NCI-H2196 (cell line): ENCODE results near the gene ITCH.
A peak's percentile ranks its signal among the peaks of the same experiment; 100 is the strongest.
"Not testable (repeated sequence)": the region's sequence is repeated elsewhere in the genome, so short reads cannot be mapped to it uniquely, and the experiment has no call there.

Experiments
- DNase-seq: peaks from one replicate; lab custom pipeline; 2025; ENCODE audit not compliant: unreplicated experiment; lab: John Stamatoyannopoulos, UW

ITCH gene

GRCh38 chr20:34449674-34450592 lies 86.9 kb downstream of the ITCH start:
- no peak for DNase-seq

- DNase-seq, result no peak
Measured at GRCh38 chr20:34452281-34452982, 89.4 kb downstream of the ITCH start.

- no peak for DNase-seq
Measured at GRCh38 chr20:34458631-34459030, 95.6 kb downstream of the ITCH start.

DNA sequence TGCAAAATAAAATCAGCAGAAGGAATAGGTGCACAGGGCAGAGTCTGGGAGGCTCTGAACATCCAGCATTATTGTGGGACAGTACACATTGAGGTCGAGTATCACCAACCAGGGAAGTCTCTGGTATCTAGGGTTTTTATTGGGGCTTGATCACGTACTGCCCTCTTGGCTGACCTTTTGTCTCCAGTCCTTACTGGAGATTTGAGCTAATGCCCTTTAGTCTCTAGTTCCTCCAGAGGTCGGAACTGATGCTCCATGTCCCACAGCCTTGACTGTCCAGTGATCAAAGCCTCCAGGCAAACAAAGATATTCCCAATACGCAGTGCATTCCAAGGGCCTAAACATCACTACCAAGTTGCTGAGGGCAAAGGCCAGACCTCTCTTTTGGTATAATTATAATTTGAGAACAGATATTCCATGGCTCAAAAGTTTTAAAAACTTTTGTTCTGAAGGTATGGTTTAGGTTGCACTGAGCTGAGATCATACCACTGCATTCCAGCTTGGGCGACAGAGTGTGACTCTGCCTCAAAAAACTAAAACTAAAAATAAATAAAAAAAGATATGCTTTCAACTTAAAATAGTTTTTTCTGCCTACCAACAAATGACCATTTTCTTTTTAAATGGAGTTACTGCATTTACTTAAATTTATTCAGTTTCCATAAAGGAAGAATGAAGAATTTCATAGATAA lies 96.3 kb downstream of the ITCH start:
- no peak for DNase-seq

DNA sequence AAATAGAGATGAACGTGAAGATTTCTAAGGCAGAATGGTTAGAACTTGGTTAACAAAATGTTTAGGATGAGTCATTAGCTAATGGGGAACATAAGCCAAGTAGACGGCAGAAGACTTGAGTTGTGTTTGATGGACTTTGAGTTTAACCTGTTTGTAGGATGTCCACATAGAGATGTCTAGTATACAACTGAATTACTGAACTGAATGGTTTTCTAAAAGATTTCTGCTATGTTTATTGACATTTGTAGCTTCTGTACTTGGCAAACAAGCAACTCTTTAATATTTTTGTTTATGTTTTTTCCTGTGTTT lies 98.7 kb downstream of the ITCH start:
- no peak for DNase-seq

- no peak for DNase-seq
Measured at GRCh38 chr20:34468951-34469350, 105.9 kb downstream of the ITCH start.

DNA sequence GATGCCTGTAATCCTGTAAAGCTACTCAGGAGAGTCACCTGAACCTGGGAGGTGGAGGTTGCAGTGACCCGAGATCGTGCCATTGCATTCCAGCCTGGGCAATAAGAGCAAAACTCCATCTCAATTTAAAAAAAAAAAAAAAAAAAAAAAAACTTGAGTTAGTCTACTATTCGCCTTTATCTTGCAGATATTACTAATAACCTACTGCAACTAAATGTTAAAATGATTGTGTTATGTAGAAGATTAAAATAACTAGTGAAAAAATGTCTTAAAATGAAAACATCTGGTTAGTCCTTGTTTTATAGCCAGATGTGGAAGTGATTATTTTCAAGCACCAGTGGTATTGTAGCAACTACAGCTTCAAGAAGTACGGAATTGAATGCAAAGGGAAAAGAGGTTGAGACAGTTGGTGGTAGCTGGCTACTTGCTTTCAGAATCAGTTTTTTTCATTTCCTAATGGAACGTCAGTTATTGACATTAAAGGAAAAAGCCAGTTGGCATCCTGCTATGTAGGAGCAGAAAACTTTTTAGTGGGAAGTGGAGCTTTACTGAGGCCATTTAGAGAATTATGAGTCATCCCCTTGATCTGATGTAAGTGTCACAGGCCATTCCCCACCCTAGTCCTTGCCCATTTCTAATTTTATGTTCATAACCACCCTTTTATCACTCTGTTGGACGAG lies 109.3 kb downstream of the ITCH start:
- DNase-seq, result no peak

- DNase-seq, result peak; percentile 43
Measured at GRCh38 chr20:34473262-34473883, 110.3 kb downstream of the ITCH start.

DNA sequence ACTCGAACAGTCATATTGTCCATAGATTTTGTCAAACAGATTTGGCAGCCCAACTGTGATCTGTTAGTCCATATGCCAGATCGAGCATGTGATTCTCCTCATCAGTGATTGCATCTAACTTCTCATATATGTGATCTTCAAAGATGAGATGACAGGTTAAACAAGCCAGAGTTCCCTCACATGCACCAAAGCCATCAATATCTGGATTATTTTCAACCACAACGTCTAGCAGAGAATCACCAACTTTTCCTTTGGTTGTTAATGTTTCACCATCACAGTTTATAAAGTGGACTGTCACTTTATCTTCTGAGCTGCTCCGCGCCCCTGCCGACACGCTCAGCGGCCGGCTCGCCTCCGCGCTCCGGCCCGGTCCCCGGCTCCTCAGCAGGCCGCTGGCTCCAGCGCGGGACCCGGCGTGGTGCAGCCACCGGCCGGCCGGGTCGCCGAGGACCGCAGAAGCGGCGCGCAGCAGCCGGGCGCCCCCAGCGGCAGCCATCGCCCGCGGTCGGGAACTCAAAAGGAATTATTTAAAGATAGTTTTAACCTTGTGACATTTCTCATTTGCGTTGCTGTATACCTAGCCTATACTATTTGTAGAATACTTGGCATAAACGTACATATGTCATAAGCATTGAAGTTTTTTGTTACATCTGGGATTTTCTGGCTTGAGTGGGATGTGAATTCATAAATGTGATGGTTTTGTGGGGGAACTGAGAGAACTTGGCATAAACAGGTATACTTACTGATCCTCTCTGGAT lies 113.1 kb downstream of the ITCH start:
- no peak for DNase-seq

DNA sequence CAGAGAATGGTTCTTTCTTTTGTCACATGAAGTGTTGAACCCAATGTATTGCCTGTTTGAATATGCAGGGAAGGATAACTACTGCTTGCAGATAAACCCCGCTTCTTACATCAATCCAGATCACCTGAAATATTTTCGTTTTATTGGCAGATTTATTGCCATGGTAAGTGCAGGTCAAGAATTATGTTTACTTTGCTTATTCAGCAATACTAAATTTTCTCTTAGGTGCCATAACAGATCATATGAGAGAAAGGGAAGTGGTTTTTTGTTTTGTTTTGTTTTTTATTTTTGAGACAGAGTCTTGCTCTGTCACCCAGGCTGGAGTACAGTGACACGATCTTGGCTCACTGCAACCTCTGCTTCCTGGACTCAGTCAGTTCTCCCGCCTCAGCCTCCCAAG lies 116.6 kb downstream of the ITCH start:
- DNase-seq, result no peak

DNA sequence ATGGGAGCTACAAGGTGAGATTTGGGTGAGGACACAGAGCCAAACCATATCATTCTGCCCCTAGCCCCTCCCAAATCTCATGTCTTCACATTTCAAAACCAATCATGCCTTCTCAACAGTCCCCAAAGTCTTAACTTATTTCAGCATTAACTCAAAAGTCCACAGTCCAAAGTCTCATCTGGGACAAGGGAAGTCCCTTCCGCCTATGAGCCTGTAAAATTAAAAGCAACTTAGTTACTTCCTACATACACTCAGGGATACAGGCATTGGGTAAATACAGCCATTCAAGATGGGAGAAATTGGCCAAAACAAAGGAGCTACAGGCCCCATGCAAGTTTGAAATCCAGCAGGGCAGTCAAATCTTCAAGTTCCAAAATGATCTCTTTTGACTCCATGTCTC lies 119.1 kb downstream of the ITCH start:
- not testable (repeated sequence) for DNase-seq

DNA sequence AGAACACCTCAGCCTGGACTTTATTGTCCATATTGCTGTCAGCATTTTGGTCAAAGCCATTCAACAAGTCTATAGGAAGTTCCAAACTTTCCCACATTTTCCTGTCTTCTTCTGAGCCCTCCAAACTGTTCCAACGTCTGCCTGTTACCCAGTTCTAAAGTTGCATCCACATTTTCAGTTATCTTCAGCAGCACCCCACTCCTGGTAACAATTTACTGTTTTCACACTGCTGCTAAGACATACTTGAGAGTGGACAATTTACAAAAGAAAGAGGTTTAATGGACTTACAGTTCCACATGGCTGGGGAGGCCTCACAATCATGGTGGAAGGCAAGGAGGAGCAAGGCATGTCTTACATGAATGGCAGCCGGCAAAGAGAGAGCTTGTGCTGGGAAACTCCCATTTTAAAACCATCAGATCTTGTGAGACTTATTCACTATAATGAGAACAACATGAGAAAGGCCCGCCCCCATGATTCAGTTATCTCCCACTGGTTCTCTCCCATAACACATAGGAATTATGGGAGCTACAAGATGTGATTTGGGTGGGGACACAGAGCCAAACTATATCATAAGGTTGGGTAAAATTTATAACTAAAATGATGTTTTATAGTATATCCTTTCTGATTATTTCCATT lies 120.6 kb downstream of the ITCH start:
- not testable (repeated sequence) for DNase-seq

DNA sequence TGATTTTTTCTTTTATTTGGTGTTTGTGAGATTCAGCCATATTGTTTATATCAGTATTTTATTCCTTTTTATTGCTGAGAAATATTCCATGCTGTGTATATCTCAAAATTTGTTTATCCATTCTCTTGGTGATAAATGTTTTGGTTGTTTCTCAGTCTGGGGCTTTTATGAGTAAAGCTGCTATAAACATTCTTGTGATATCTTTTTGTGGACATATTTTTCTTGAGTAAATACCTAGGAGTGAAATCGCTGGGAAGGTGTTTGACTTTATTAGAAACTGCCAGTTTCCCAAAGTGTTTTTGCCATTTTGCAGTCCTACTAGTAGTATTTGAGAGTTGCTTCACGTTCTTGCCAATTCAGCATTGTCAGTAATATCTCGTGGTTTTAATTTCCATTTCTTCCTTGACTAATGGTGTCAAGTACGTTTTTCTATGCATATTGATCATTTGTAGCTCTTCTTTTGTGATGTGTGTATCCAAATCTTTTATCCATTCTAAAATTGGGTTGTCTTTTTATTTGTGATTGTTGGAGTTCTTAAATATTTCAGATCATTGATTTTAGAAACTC lies 122.1 kb downstream of the ITCH start:
- DNase-seq, result no peak

- no peak for DNase-seq
Measured at GRCh38 chr20:34491226-34491931, 128.3 kb downstream of the ITCH start.

DNA sequence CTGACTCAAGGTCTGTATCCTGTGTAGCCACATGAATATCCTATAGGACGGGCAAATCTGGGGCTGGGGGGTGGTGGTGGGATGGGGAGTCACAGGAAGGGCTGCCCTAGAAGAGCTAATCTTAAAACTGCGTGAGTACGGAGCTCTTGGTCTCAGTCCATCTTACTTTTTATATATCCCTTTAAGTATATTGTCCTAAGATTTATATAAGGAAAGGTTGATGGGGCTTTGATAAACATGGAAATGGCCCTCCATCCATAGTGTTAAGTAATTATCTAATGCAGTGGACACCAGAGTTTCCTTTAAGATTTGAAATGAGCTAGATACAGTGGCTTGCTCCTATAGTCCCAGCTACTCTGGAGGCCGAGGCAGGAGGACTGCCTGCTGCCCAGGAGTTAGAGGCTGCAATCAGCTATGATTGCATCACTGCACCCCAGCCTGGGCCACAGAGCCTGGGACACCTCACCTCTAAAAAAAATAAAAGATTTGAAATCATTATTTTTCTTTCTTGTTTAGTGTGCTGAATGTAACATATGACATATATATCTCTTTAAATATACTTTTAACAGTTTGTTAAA lies 128.9 kb downstream of the ITCH start:
- DNase-seq, result no peak

GRCh38 chr20:34493646-34494045 lies 130.6 kb downstream of the ITCH start:
- DNase-seq, result no peak

DNA sequence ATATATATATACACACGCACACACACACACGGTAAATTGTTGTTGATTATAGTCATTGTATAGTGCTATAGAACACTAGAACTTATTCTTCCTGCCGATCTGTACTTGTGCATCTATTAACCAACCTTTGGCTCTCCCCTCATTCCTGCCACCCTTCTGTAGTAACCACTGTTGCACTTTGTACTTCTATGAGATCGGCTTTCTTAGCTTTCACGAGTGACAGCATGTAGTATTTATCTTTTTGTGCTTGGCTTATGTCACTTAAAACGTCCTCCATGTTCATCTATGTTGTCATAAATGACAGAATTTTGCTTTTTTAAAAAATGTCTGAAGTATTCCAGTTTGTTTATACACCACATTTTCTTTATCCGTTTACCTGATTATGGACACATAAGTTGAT lies 132.2 kb downstream of the ITCH start:
- no peak for DNase-seq

DNA sequence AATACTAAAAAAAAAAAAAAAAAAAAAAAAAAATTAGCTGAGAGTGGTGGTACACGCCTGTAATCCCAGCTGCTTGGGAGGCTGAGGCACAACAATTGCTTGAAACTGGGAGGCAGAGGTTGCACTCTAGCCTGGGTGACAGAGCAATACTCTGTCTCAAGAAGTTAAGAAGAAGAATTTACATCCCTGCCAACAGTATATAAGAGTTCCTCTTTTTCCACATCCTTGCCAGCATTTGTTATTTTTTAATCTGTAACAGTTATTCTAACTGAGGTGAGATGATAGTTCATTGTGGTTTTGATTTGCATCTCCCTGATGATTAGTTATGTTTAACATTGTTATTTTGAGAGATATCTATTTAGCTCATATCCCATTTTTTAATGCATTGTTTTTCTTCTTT lies 132.8 kb downstream of the ITCH start:
- DNase-seq, result no peak
